Neural cell (in vitro differentiated cells): ENCODE results near the gene EFS. TPM values are rescaled to one million over a fixed set of nuclear protein-coding genes. Genes with fewer than 3 reads are reported as not detected.
A peak's percentile ranks its signal among the peaks of the same experiment; 100 is the strongest.

Experiments
- H2AFZ ChIP-seq: fragments of 200-600, 300-800 bp; sonication (generic), shearing (Covaris generic); 2 replicates; pipeline ENCODE4 v1.6.0; 2014; ENCODE audit warnings: low read depth, mild to moderate bottlenecking, antibody characterized with exemption, low read length, moderate library complexity
- H3F3A ChIP-seq: fragments of 200-600 bp; shearing (Covaris generic); 2 replicates; pipeline ENCODE4 v1.6.1; 2016; ENCODE audit warnings: mild to moderate bottlenecking, moderate library complexity, mixed read lengths, antibody characterized with exemption, low read length; ENCODE audit not compliant: insufficient read depth, poor library complexity, severe bottlenecking
- H3K27ac ChIP-seq: fragments of 200-600, 300-800 bp; sonication (generic), shearing (Covaris generic); 2 replicates; pipeline ENCODE4 v1.5.1; 2014; ENCODE audit warnings: mild to moderate bottlenecking, low read length, moderate library complexity
- H3K27me3 ChIP-seq: fragments of 300-800, 200-600 bp; sonication (generic), shearing (Covaris generic); 2 replicates; pipeline ENCODE4 v1.6.0; 2014; ENCODE audit warnings: mild to moderate bottlenecking, low read depth, low read length, moderate library complexity; ENCODE audit not compliant: insufficient read depth
- H3K36me3 ChIP-seq: fragments of 300-800, 200-600 bp; sonication (generic), shearing (Covaris generic); 2 replicates; pipeline ENCODE4 v1.5.1; 2014; ENCODE audit warnings: mild to moderate bottlenecking, antibody characterized with exemption, low read length, moderate library complexity; ENCODE audit not compliant: insufficient read depth
- H3K4me2 ChIP-seq: fragments of 300-800, 200-600 bp; sonication (generic), shearing (Covaris generic); 2 replicates; pipeline ENCODE4 v1.6.0; 2014; ENCODE audit warnings: mild to moderate bottlenecking, low read length
- H3K4me3 ChIP-seq: fragments of 300-800, 200-600 bp; sonication (generic), shearing (Covaris generic); 2 replicates; pipeline ENCODE4 v1.5.1; 2014; ENCODE audit warnings: mild to moderate bottlenecking, low read length, moderate library complexity
- H3K79me2 ChIP-seq: fragments of 200-600 bp; shearing (Covaris generic); replicated peaks from 2 replicates; pipeline ENCODE4 v1.6.0; 2014; ENCODE audit warnings: mild to moderate bottlenecking, low read length, moderate library complexity; ENCODE audit not compliant: insufficient read depth
- H3K9ac ChIP-seq: fragments of 300-800, 200-600 bp; sonication (generic), shearing (Covaris generic); 2 replicates; pipeline ENCODE4 v1.6.1; 2016; ENCODE audit warnings: mild to moderate bottlenecking, low read length, mixed read lengths
- H3K9me2 ChIP-seq: fragments of 200-600 bp; shearing (Covaris generic); 2 replicates; pipeline ENCODE4 v1.6.1; 2016; ENCODE audit warnings: mild to moderate bottlenecking, low read length, mixed read lengths; ENCODE audit not compliant: insufficient read depth
- H3K9me3 ChIP-seq: fragments of 200-600, 300-800 bp; sonication (generic), shearing (Covaris generic); 2 replicates; pipeline ENCODE4 v1.6.1; 2016; ENCODE audit warnings: mild to moderate bottlenecking, mixed run types, low read length, moderate library complexity, mixed read lengths
- H4K20me1 ChIP-seq: fragments of 200-600 bp; shearing (Covaris generic); 2 replicates; pipeline ENCODE4 v1.6.1; 2016; ENCODE audit warnings: mild to moderate bottlenecking, mixed run types; ENCODE audit not compliant: insufficient read depth
- EP300 ChIP-seq: fragments of 450-650 bp; conservative IDR thresholded peaks from 2 replicates; pipeline ENCODE4 v1.6.1; 2014; ENCODE audit warnings: antibody characterized with exemption, mild to moderate bottlenecking, moderate library complexity; ENCODE audit not compliant: poor library complexity, severe bottlenecking
- EZH2 ChIP-seq: fragments of 200-600, 300-800 bp; shearing (Covaris generic), sonication (generic); IDR thresholded peaks from 2 replicates; pipeline ENCODE4 v1.6.1; 2014; ENCODE audit warnings: antibody characterized with exemption, low read length, borderline replicate concordance, mild to moderate bottlenecking; ENCODE audit not compliant: insufficient read depth, poor library complexity, severe bottlenecking
- POLR2AphosphoS5 ChIP-seq: IDR thresholded peaks from 2 replicates; pipeline ENCODE4 v1.6.1; 2012
- RAD21 ChIP-seq: fragments of 450-650 bp; conservative IDR thresholded peaks from 2 replicates; pipeline ENCODE4 v1.6.1; 2014; ENCODE audit warnings: antibody characterized with exemption, mild to moderate bottlenecking, moderate library complexity
- SMC3 ChIP-seq: fragments of 450-650 bp; conservative IDR thresholded peaks from 2 replicates; pipeline ENCODE4 v1.6.1; 2014; ENCODE audit warnings: antibody characterized with exemption, mild to moderate bottlenecking, moderate library complexity; ENCODE audit not compliant: poor library complexity
- TAF1 ChIP-seq: IDR thresholded peaks from 2 replicates; pipeline ENCODE4 v1.6.1; 2012; ENCODE audit warnings: low read depth
- polyA plus RNA-seq: library from polyadenylated mRNA; depleted of rRNA; stranded (reverse); fragments of >200 nt; gene quantifications from 2 replicates; pipeline ENCODE4 v1.2.3, GENCODE V29; 2014
- TF ChIP-seq, protein P1 (sequence below): fragments of 450-650 bp; IDR thresholded peaks from 2 replicates; pipeline ENCODE4 v1.5.1; 2014; ENCODE audit warnings: antibody characterized with exemption, mild to moderate bottlenecking, moderate library complexity; ENCODE audit not compliant: poor library complexity, severe bottlenecking
- TF ChIP-seq, protein P2 (sequence below): IDR thresholded peaks from 2 replicates; pipeline ENCODE4 v1.6.1; 2012; ENCODE audit warnings: borderline replicate concordance

EFS gene
- polyA plus RNA-seq, 1 donor from 2014 or later = 0.48 TPM

DNA sequence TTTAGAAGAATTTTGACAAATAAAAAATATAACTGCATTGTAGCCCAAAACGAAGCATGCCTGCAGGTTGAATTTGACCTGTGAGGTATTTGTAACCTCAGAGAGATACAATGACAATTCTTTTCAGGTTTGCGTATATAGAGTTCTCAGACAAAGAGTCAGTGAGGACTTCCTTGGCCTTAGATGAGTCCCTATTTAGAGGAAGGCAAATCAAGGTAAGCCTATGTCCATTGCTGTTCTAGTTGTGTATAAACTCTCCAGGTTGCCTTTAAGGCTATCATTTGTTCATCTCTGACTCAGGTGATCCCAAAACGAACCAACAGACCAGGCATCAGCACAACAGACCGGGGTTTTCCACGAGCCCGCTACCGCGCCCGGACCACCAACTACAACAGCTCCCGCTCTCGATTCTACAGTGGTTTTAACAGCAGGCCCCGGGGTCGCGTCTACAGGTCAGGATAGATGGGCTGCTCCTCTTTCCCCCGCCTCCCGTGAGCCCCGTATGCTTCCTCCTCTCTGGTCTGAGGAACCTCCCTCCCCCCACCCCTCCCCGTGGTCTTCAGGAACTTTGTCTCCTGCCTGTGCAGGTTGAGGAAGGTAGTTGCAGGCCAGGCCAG lies 41.0 kb downstream of the EFS start:
- peak overlapping the region; percentile 76 for H3K4me3 ChIP-seq
- H3K4me2 ChIP-seq = peak overlapping the region; percentile 85

GRCh38 chr14:23322568-23323517 lies 42.1 kb downstream of the EFS start:
- Histone ChIP-seq H4K20me1 (no peaks in the 10 kb centered on the region), H3K9me3 (no peaks in the 10 kb centered on the region), H3K4me2 (peak overlapping the region; percentile 85), H3K9ac (peak overlapping the region; percentile 99), H3K27me3 (no peaks in the 10 kb centered on the region), H3K79me2 (peaks cover 23% of the 10 kb centered on the region), H3F3A (peaks cover 10% of the 10 kb centered on the region), H3K36me3 (no peaks in the 10 kb centered on the region), H2AFZ (peak overlapping the region; percentile 40), H3K4me3 (peak overlapping the region; percentile 76), H3K9me2 (no peaks in the 10 kb centered on the region), H3K27ac (peak overlapping the region; percentile 98)
- TF ChIP-seq EP300 (no peak), EZH2 (no peak), TAF1 (no peak), POLR2AphosphoS5 (no peak), SMC3 (no peak), RAD21 (no peak)
- TF ChIP-seq, protein P1, sequence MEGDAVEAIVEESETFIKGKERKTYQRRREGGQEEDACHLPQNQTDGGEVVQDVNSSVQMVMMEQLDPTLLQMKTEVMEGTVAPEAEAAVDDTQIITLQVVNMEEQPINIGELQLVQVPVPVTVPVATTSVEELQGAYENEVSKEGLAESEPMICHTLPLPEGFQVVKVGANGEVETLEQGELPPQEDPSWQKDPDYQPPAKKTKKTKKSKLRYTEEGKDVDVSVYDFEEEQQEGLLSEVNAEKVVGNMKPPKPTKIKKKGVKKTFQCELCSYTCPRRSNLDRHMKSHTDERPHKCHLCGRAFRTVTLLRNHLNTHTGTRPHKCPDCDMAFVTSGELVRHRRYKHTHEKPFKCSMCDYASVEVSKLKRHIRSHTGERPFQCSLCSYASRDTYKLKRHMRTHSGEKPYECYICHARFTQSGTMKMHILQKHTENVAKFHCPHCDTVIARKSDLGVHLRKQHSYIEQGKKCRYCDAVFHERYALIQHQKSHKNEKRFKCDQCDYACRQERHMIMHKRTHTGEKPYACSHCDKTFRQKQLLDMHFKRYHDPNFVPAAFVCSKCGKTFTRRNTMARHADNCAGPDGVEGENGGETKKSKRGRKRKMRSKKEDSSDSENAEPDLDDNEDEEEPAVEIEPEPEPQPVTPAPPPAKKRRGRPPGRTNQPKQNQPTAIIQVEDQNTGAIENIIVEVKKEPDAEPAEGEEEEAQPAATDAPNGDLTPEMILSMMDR = no peak
- TF ChIP-seq, protein P2, sequence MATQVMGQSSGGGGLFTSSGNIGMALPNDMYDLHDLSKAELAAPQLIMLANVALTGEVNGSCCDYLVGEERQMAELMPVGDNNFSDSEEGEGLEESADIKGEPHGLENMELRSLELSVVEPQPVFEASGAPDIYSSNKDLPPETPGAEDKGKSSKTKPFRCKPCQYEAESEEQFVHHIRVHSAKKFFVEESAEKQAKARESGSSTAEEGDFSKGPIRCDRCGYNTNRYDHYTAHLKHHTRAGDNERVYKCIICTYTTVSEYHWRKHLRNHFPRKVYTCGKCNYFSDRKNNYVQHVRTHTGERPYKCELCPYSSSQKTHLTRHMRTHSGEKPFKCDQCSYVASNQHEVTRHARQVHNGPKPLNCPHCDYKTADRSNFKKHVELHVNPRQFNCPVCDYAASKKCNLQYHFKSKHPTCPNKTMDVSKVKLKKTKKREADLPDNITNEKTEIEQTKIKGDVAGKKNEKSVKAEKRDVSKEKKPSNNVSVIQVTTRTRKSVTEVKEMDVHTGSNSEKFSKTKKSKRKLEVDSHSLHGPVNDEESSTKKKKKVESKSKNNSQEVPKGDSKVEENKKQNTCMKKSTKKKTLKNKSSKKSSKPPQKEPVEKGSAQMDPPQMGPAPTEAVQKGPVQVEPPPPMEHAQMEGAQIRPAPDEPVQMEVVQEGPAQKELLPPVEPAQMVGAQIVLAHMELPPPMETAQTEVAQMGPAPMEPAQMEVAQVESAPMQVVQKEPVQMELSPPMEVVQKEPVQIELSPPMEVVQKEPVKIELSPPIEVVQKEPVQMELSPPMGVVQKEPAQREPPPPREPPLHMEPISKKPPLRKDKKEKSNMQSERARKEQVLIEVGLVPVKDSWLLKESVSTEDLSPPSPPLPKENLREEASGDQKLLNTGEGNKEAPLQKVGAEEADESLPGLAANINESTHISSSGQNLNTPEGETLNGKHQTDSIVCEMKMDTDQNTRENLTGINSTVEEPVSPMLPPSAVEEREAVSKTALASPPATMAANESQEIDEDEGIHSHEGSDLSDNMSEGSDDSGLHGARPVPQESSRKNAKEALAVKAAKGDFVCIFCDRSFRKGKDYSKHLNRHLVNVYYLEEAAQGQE = no peak

More for the DNA sequence above, 41.0 kb downstream of the EFS start:
- TF ChIP-seq RAD21 = no peak
- no peaks in the 10 kb centered on the region for H3K9me3 ChIP-seq
- no peaks in the 10 kb centered on the region for H3K27me3 ChIP-seq
- no peaks in the 10 kb centered on the region for H3K36me3 ChIP-seq
- H4K20me1 ChIP-seq = no peaks in the 10 kb centered on the region
- H2AFZ ChIP-seq = no peak overlapping the region
- H3K9ac ChIP-seq = peak overlapping the region; percentile 99
- H3F3A ChIP-seq = peaks cover 10% of the 10 kb centered on the region
- no peaks in the 10 kb centered on the region for H3K9me2 ChIP-seq
- no peak overlapping the region for H3K27ac ChIP-seq
- H3K79me2 ChIP-seq = peaks cover 23% of the 10 kb centered on the region
